GM21786 (cell line): ENCODE results near the gene PPBP.
"Not testable (repeated sequence)": the region's sequence is repeated elsewhere in the genome, so short reads cannot be mapped to it uniquely, and the experiment has no call there.

Experiments used
- ATAC-seq: cut with Tn5 transposase; IDR thresholded peaks from one replicate; pipeline ENCODE4 v1.9.1; 2021; ENCODE audit not compliant: unreplicated experiment

Gene PPBP

DNA sequence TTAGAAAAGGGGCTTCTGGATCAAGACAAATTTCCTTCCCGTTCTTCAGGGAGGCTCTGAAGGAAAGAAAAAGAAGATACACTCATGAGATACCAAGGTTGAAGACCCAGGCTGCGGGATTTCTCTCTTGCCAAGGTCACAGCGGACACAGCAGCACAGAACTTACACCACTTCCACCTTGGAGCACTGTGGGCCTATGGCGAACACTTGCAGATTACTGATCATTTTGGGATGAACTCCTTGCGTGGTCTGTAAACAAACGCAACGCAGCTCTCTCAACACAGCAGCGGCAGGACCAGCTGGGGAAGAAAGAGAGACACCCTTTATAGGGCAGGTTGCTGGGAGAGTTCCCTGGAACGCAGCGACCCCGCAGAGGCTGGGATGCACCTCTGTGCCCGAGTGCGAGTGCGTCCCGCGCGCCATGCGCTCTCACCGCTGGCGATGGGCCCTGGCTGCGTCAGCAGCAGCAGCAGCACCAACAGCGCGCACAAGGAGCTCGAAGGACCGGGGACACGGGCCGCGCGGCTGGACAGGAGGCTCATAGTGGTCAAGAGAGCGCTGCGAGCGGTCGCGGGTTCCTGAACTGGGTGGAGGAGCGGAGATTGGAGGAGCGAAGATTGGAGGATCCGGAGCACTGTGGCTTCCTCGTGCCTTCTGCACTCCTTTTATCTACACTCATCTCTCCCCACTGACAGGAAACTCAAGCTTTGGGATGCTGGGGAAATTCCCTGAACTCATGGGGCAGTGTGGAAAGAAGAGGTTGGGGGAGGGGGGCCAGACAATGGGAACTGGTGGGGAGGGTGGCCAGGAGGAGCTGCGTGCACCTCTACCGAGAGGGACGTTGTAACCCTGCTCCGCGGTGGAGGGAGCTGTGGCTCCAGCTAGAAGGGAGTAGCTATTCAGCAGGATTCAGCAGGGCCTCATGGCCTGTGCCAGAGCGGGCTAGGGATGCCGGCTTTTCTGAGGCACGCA lies 10.3 kb upstream of the PPBP start, which contains the start of gene CXCL5:
CXCL5 (minus strand) TSS at position 638 of the 972 bp plus-strand sequence; CDS start at position 542, 96 bp downstream.
- no peak for ATAC-seq

GRCh38 chr4:73992050-73992449 lies 4.1 kb upstream of the PPBP start:
- no peak for ATAC-seq

DNA sequence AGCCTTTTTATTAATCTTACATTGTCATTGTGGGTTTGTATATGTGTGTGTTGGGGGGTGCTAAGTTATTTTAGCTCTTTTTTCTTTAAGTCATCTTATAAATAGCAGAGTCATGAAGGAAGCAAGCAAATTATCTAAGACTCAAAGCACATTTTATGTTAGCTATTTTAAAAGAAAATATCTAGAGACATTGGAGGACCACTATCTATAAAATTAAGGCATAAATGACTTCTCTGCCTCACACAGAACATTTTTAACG lies 3.7 kb upstream of the PPBP start:
- ATAC-seq, result no peak

DNA sequence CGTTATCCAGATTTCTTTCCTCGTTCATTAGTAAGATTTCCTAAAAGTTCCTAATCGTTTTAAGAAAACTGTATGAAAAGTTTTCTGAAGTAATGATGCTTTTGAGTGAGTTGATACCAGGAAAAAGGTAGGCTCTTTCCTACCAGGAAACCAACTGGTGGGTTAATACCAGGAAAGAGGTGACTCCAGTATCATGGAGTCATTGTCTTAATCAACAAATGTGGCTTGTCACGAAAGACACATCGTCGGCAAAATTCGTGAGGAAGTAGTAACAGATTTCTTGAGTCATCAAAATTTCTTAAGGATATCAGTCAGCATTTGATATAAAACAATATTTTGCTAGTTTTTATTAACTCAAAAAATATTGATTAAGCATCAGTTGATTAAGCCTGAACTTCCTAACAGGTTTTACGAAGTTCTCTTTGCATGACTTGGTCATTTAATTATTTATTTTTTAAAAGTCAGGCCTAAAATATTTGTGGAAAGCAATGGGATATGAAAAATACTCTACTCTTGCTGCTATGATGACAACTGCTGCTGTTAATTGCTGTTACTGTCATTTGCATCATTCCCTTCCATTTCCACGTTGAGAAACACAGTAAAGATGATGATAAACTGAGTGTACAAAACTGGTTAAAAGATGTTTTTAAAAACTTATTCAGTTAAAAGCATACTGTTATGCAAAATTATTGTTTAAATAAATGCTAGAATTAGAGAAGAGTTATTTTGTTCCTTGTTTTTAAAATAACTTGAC lies 3.2 kb upstream of the PPBP start:
- ATAC-seq, result no peak

- ATAC-seq, result no peak
Observed at GRCh38 chr4:73989928-73990327, 1.9 kb upstream of the PPBP start.

GRCh38 chr4:73989031-73989430 lies 1.0 kb upstream of the PPBP start:
- no peak for ATAC-seq

DNA sequence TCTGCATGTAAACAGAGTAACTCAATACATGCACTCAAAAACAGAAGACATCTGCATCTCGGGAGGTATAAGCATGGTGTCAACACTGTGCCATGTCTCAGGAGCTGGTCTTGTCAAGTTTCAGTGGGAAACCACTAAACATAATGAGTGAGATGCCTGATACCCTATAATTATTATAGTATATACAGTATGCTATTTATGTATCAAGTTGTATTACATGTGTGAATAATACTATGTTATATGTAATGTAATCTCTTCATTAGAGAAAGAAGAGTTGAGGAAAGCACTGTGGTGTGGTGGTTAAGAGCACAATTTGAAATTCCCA lies 2.5 kb downstream of the PPBP start:
- no peak for ATAC-seq

GRCh38 chr4:73984736-73985527 lies 3.1 kb downstream of the PPBP start:
- ATAC-seq, result no peak

DNA sequence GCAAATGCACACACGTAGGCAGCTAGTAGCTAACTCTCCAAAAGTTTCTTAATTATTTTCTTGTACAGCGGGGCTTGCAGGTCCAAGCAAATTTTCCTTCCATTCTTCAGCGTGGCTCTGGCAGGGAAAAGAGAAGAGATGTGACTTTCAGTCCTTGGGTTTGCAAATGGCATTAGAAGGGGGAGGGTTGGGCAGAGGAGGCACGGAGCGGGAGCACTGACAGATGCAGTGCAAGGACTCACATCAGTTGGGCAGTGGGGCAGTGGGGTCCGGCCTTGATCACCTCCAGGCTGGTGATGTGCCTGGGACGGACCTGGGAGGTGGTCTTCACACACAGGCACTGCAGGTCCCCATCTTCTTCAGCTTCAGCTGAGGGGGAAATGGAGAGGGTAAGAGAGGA lies 6.8 kb downstream of the PPBP start:
- ATAC-seq, result not testable (repeated sequence)

- no peak for ATAC-seq
Observed at GRCh38 chr4:73979407-73979957, 8.5 kb downstream of the PPBP start.

DNA sequence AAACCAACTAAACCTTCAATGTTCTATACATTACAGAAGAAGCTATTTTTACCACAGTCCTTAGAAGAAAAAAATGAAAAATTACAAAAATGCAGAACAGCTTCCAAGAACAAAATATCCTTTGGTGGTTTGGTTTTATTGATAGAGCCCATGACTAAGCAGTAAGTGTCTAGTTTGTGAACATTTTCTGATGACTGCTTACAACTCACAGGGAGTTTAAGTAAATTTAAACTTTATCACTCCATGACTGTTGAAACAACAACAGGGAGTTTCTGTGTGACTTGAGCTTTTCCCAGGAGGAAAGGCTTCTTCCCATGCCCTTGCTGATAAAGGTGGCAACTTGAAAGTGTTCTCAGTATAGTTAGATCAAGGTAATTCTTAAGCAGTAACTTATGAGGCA lies 9.1 kb downstream of the PPBP start:
- no peak for ATAC-seq

GRCh38 chr4:73976716-73977115 lies 11.3 kb downstream of the PPBP start:
- no peak for ATAC-seq

- ATAC-seq, result no peak
Observed at GRCh38 chr4:73976217-73976616, 11.8 kb downstream of the PPBP start.

DNA sequence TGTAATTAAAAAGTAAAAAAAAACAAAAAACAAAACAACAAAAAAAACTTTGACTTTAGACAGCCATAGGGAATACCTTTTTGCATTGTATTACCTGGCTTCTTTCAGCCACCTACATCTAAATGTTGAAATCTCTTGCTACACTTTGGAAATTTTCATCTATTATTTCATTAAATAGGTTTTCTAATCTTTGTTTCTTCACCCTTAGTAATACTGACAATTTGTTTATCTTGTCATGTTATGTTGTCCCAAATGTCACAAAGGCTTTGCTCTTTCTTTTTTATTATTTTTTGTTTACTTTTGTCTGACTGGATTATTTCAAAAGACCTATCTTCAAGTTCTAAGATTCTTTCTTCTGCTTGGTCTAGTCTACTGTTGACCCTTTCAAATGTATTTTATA lies 13.6 kb downstream of the PPBP start:
- no peak for ATAC-seq

GRCh38 chr4:73970945-73971344 lies 17.0 kb downstream of the PPBP start:
- no peak for ATAC-seq

GRCh38 chr4:73970011-73970410 lies 18.0 kb downstream of the PPBP start:
- ATAC-seq, result no peak

DNA sequence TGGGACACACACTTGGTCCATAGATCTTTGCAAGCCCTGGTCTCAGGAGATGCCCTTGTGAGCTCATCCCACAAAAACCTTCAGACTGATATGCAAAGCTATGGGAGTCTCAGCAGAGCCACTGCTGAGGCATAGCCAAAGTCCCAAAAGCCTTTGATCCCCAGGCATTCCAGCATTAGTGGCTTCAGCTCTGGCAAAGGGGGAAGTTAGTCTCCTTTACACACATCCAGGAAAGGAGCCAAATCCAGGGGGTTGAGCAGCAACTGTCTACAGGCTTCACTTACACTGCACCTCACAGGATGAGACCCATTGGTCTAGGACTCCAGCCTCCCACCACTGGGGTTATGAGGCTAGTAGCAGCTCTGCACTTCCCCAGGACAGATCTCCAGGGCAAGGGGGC lies 20.1 kb downstream of the PPBP start:
- no peak for ATAC-seq

- ATAC-seq, result no peak
Observed at GRCh38 chr4:73964862-73965611, 23.0 kb downstream of the PPBP start.

DNA sequence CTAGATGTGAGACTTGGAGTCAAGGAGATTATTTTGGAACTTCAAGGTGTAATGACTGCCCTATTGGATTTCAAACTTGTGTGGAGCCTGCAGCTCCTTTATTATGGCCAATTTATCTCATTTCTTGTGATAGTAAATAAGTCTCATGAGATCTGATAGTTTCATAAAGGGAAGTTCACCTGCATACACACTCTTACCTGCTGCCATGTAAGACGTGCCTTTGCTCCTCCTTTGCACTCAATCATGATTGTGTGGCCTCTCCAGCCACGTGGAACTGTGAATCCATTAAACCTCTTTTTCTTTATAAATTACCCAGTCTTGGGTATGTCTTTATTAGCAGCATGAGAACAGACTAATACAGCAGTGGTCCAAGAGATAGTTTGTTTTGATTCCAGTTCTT lies 25.3 kb downstream of the PPBP start:
- ATAC-seq, result no peak

DNA sequence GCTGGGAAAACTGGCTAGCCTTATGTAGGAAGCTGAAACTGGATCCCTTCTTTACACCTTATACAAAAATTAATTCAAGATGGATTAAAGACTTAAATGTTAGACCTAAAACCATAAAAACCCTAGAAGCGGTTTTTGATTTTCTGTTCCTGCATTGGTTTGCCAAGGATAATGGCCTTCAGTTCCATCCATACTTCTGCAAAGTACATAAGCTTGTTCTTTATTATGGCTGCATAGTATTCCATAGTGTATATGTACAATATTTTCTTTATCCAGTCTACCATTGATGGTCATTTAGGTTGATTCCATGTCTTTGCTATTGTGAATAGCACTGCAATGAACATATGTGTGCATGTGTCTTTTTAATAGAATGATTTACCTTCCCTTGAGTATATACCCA lies 28.9 kb downstream of the PPBP start:
- not testable (repeated sequence) for ATAC-seq

DNA sequence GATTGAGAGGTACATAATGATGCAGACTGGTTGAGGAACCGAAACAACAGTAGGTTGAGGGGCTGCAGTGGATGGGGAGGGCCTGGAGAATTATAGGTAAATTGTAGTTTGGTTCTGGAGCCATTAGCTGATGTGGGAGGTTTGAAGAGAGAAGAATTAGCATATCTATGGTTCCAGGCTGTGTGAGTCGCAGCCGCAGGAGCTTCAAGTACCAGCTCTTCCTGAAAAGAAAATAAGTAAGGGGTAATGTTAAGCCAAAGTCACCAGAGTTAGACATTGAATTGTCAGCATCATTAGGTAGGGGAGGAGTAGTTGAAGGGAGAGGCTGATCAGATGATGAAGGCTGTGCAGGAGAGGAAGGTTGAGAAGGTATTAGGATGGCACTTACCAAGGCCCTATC lies 35.6 kb downstream of the PPBP start:
- no peak for ATAC-seq
